H9 (cell line): ENCODE data around the gene CNGA2. TPM values are rescaled to one million over a fixed set of nuclear protein-coding genes. Genes with fewer than 3 reads are reported as not detected.
A peak's percentile ranks its signal among the peaks of the same experiment; 100 is the strongest.
"Not testable (repeated sequence)": the region's sequence is repeated elsewhere in the genome, so short reads cannot be mapped to it uniquely, and the experiment has no call there.

Experiments used
- DNase-seq: peaks from one replicate; pipeline ENCODE4 v3.0.0-alpha.2; 2017
- H2AFZ ChIP-seq: one replicate; pipeline ENCODE4 v1.6.1; 2013; ENCODE audit warnings: mild to moderate bottlenecking, low read length, control low read depth, moderate library complexity
- H2AK5ac ChIP-seq: 2 replicates; pipeline ENCODE4 v1.6.1; 2013; ENCODE audit warnings: low read length, control low read depth, mixed read lengths; ENCODE audit not compliant: insufficient read length
- H2BK120ac ChIP-seq: one replicate; pipeline ENCODE4 v1.6.1; 2013; ENCODE audit warnings: low read depth, mild to moderate bottlenecking, low read length, control low read depth, inconsistent platforms; ENCODE audit not compliant: poor library complexity, severe bottlenecking
- H2BK12ac ChIP-seq: 2 replicates; pipeline ENCODE4 v1.6.1; 2013; ENCODE audit warnings: low read length, control low read depth, mixed read lengths, low read depth; ENCODE audit not compliant: insufficient read length
- H2BK15ac ChIP-seq: 2 replicates; pipeline ENCODE4 v1.6.1; 2013; ENCODE audit warnings: low read depth, low read length, control low read depth
- H2BK20ac ChIP-seq: one replicate; pipeline ENCODE4 v1.6.1; 2013; ENCODE audit warnings: low read depth, mild to moderate bottlenecking, low read length, control low read depth, inconsistent platforms; ENCODE audit not compliant: poor library complexity, severe bottlenecking
- H2BK5ac ChIP-seq: 2 replicates; pipeline ENCODE4 v1.6.1; 2013; ENCODE audit warnings: low read length, control low read depth, mixed read lengths; ENCODE audit not compliant: insufficient read length
- H3K14ac ChIP-seq: 2 replicates; pipeline ENCODE4 v1.6.1; 2013; ENCODE audit warnings: low read length, control low read depth; ENCODE audit not compliant: insufficient read depth
- H3K18ac ChIP-seq: 2 replicates; pipeline ENCODE4 v1.6.1; 2013; ENCODE audit warnings: low read depth, mild to moderate bottlenecking, mixed read lengths, low read length, control low read depth; ENCODE audit not compliant: insufficient read length
- H3K23ac ChIP-seq: 2 replicates; pipeline ENCODE4 v1.6.1; 2013; ENCODE audit warnings: low read length, control low read depth, mixed read lengths, low read depth; ENCODE audit not compliant: insufficient read length
- H3K23me2 ChIP-seq: 2 replicates; pipeline ENCODE4 v1.6.1; 2013; ENCODE audit warnings: low read depth, mild to moderate bottlenecking, mixed read lengths, low read length, control low read depth; ENCODE audit not compliant: insufficient read length, poor library complexity, severe bottlenecking
- H3K27ac ChIP-seq: 2 replicates; pipeline ENCODE4 v1.5.1; 2013; ENCODE audit warnings: low read length, control low read depth, mixed read lengths, low read depth; ENCODE audit not compliant: insufficient read length
- H3K27me3 ChIP-seq: 2 replicates; pipeline ENCODE4 v1.6.1; 2013; ENCODE audit warnings: low read length, control low read depth, inconsistent platforms; ENCODE audit not compliant: insufficient read depth
- H3K4ac ChIP-seq: 2 replicates; pipeline ENCODE4 v1.6.1; 2013; ENCODE audit warnings: low read depth, mild to moderate bottlenecking, control low read depth, inconsistent platforms, low read length, moderate library complexity
- H3K4me1 ChIP-seq: 2 replicates; pipeline ENCODE4 v1.6.1; 2013; ENCODE audit warnings: low read length, control low read depth, inconsistent platforms; ENCODE audit not compliant: insufficient read depth
- H3K4me2 ChIP-seq: 2 replicates; pipeline ENCODE4 v1.6.1; 2013; ENCODE audit warnings: low read length, control low read depth, mixed read lengths; ENCODE audit not compliant: insufficient read length, insufficient read depth
- H3K56ac ChIP-seq: 2 replicates; pipeline ENCODE4 v1.6.1; 2013; ENCODE audit warnings: low read depth, mild to moderate bottlenecking, mixed read lengths, low read length, control low read depth; ENCODE audit not compliant: insufficient read length
- H3K79me1 ChIP-seq: 2 replicates; pipeline ENCODE4 v1.6.1; 2013; ENCODE audit warnings: low read depth, mild to moderate bottlenecking, moderate library complexity, low read length, control low read depth, inconsistent platforms; ENCODE audit not compliant: insufficient read depth, poor library complexity, severe bottlenecking
- H3K79me2 ChIP-seq: 2 replicates; pipeline ENCODE4 v1.6.1; 2013; ENCODE audit warnings: low read length, control low read depth, inconsistent platforms; ENCODE audit not compliant: insufficient read depth
- H3K9ac ChIP-seq: 2 replicates; pipeline ENCODE4 v1.6.1; 2013; ENCODE audit warnings: low read length, control low read depth, mixed read lengths; ENCODE audit not compliant: insufficient read length; ENCODE audit errors: extremely low read depth
- H3K9me3 ChIP-seq: one replicate; pipeline ENCODE4 v1.6.1; 2013; ENCODE audit warnings: low read depth, low read length, inconsistent platforms; ENCODE audit not compliant: control insufficient read depth
- H3T11ph ChIP-seq: one replicate; pipeline ENCODE4 v1.6.1; 2013; ENCODE audit warnings: mild to moderate bottlenecking, low read length, control low read depth, inconsistent platforms
- H4K20me1 ChIP-seq: one replicate; pipeline ENCODE4 v1.6.1; 2013; ENCODE audit not compliant: control insufficient read depth, insufficient read length, insufficient read depth
- H4K5ac ChIP-seq: 2 replicates; pipeline ENCODE4 v1.6.1; 2013; ENCODE audit warnings: low read depth, mild to moderate bottlenecking, mixed read lengths, low read length, control low read depth; ENCODE audit not compliant: insufficient read length
- H4K8ac ChIP-seq: replicated peaks from 2 replicates; pipeline ENCODE4 v1.6.1; 2013; ENCODE audit warnings: low read length, control low read depth, mixed read lengths, low read depth; ENCODE audit not compliant: insufficient read length
- H4K91ac ChIP-seq: 2 replicates; pipeline ENCODE4 v1.6.1; 2013; ENCODE audit warnings: low read depth, mild to moderate bottlenecking, moderate library complexity, mixed read lengths, low read length, control low read depth; ENCODE audit not compliant: insufficient read length
- H3K27ac Mint-ChIP-seq, 3 experiments: 2 replicates in 2 of 3; 3 replicates in 1 of 3; pipeline ENCODE4 v1.8.0; 2020 to 2021; ENCODE audit warnings: mixed read lengths in 3 of 3, mild to moderate bottlenecking in 1 of 3, moderate library complexity in 1 of 3
- H3K27me3 Mint-ChIP-seq: 2 replicates; pipeline ENCODE4 v1.8.0; 2021; ENCODE audit warnings: low read depth, mild to moderate bottlenecking, moderate library complexity, mixed read lengths
- H3K36me3 Mint-ChIP-seq, 3 experiments: 2 replicates in 2 of 3; 3 replicates in 1 of 3; pipeline ENCODE4 v1.8.0; 2020 to 2021; ENCODE audit warnings: low read depth in 3 of 3, mixed read lengths in 3 of 3; ENCODE audit not compliant: insufficient read depth in 1 of 3
- H3K4me1 Mint-ChIP-seq, 2 experiments: 2 replicates each; pipeline ENCODE4 v1.8.0; 2020; ENCODE audit warnings: mixed read lengths in 2 of 2
- H3K4me3 Mint-ChIP-seq, 2 experiments: 2 replicates in 1 of 2; 3 replicates in 1 of 2; pipeline ENCODE4 v1.8.0; 2020 to 2021; ENCODE audit warnings: mild to moderate bottlenecking in 2 of 2, mixed read lengths in 2 of 2, moderate library complexity in 1 of 2
- H3K9me3 Mint-ChIP-seq, 2 experiments: 2 replicates in 1 of 2; 3 replicates in 1 of 2; pipeline ENCODE4 v1.8.0; 2020; ENCODE audit warnings: mild to moderate bottlenecking in 2 of 2, mixed read lengths in 2 of 2, moderate library complexity in 1 of 2
- CTCF ChIP-seq: fragments of 200-600 bp; sonication (generic); conservative IDR thresholded peaks from 3 replicates; pipeline ENCODE4 v1.8.0; 2021; ENCODE audit warnings: antibody characterized with exemption, mild to moderate bottlenecking
- WGBS: extraction: QIAGEN DNeasy Blood & Tissue Kit; methylation state at CpG from one replicate; pipeline ENCODE4 v1.1.7; 2013; ENCODE audit warnings: missing lambda C conversion rate, low lambda C conversion rate, mixed read lengths; ENCODE audit not compliant: insufficient read length; ENCODE audit errors: extremely low coverage; 5-methylcytosine and 5-hydroxymethylcytosine counted together
- total RNA-seq: library from RNA; stranded (reverse); gene quantifications from 2 replicates; pipeline ENCODE4 v1.2.1, GENCODE V29; 2021

Gene CNGA2
- total RNA-seq, 1 experiment from 2014 or later, result not detected

- Histone ChIP-seq H3K27ac (no peak overlapping the region), H4K91ac (no peak overlapping the region), H3K14ac (no peak overlapping the region), H3K18ac (no peak overlapping the region), H2BK20ac (no peak overlapping the region), H3K9me3 (peaks cover 72% of the 10 kb centered on the region), H4K20me1 (no peaks in the 10 kb centered on the region), H2BK12ac (no peak overlapping the region), H4K8ac (no peak overlapping the region), H3K27me3 (no peaks in the 10 kb centered on the region), H4K5ac (no peak overlapping the region), H2AK5ac (no peak overlapping the region), H3K79me1 (no peaks in the 10 kb centered on the region), H3K23ac (no peak overlapping the region), H3K23me2 (no peaks in the 10 kb centered on the region), H3K4ac (no peak overlapping the region), H2BK120ac (no peak overlapping the region), H2BK5ac (no peak overlapping the region), H3K4me1 (no peaks in the 10 kb centered on the region), H3K9ac (no peak overlapping the region), H2AFZ (no peak overlapping the region), H3T11ph (no peak overlapping the region), H3K4me2 (peak overlapping the region; percentile 36), H3K56ac (no peak overlapping the region), H3K79me2 (no peaks in the 10 kb centered on the region), H2BK15ac (no peak overlapping the region)
- H3K9me3 Mint-ChIP-seq, result peaks cover 45 to 62% of the 10 kb centered on the region in 2 experiments
- TF ChIP-seq CTCF, result no peak
- peak overlapping the region; percentile 64 to 80 for H3K4me3 Mint-ChIP-seq
- peaks cover 11% of the 10 kb centered on the region in 2 experiments for H3K4me1 Mint-ChIP-seq
- peaks cover 0 to 5% (median 3%) of the 10 kb centered on the region in 3 experiments; a peak in 5 of 7 replicates for H3K36me3 Mint-ChIP-seq
- H3K27ac Mint-ChIP-seq, result no peak overlapping the region
- no peak for DNase-seq
- H3K27me3 Mint-ChIP-seq, result peaks cover 23% of the 10 kb centered on the region
- no CpG with 5 or more reads among the region's 19 CpGs for WGBS
These were observed 38.8 kb upstream of the CNGA2 start for GRCh38 chrX:151695583-151696340.

GRCh38 chrX:151697082-151697481 lies 37.5 kb upstream of the CNGA2 start:
- not testable (repeated sequence) for H3K4me1 ChIP-seq, H3K9ac ChIP-seq, H3K79me2 ChIP-seq, H4K8ac ChIP-seq, H3K27me3 ChIP-seq, H3K4me2 ChIP-seq, H3K23me2 ChIP-seq, H3K27ac ChIP-seq, H4K20me1 ChIP-seq, H3K4ac ChIP-seq, H2BK20ac ChIP-seq, DNase-seq, H4K5ac ChIP-seq, H2BK5ac ChIP-seq, H2BK12ac ChIP-seq, H3K79me1 ChIP-seq, H3K27ac Mint-ChIP-seq, H3K18ac ChIP-seq, H4K91ac ChIP-seq, H2BK15ac ChIP-seq, H2AK5ac ChIP-seq, H3K23ac ChIP-seq, H2AFZ ChIP-seq, H3K14ac ChIP-seq, H2BK120ac ChIP-seq, H3T11ph ChIP-seq, H3K36me3 Mint-ChIP-seq, H3K56ac ChIP-seq, H3K4me3 Mint-ChIP-seq
- no CpG with 5 or more reads among the region's 8 CpGs for WGBS
- Mint-ChIP-seq H3K27me3 (peaks cover 23% of the 10 kb centered on the region), H3K4me1 (peaks cover 11% of the 10 kb centered on the region in 2 experiments), H3K9me3 (peaks cover 52 to 68% of the 10 kb centered on the region in 2 experiments)
- peaks cover 71% of the 10 kb centered on the region for H3K9me3 ChIP-seq
